A549 (cell line): Measurements from ENCODE around the gene CSN3.

Experiments used
- ESRRA ChIP-seq: fragments of 150-350 bp; IDR thresholded peaks from 2 replicates; pipeline ENCODE4 v1.6.1; 2014; ENCODE audit warnings: mild to moderate bottlenecking, low read length, borderline replicate concordance
- FOXS1 ChIP-seq: fragments of 250-450 bp; sonication (Bioruptor Pico); IDR thresholded peaks from 2 replicates; pipeline ENCODE4 v1.5.0; 2020; ENCODE audit warnings: mild to moderate bottlenecking, moderate library complexity
- HDAC2 ChIP-seq: fragments of 200-600 bp; sonication (generic); IDR thresholded peaks from 2 replicates; pipeline ENCODE4 v1.6.1; 2016
- JUN ChIP-seq, 2 experiments: fragments of >200 bp; sonication (Bioruptor Twin); formaldehyde crosslinking; IDR thresholded peaks; 2 replicates in 1 of 2; 3 replicates in 1 of 2; pipeline ENCODE4 v1.6.1; 2016 to 2017
- MAFK ChIP-seq: fragments of 450-650 bp; IDR thresholded peaks from 2 replicates; pipeline ENCODE4 v1.6.1; 2014; ENCODE audit not compliant: partially characterized antibody
- POLR2A ChIP-seq: IDR thresholded peaks from 2 replicates; pipeline ENCODE4 v1.6.1; 2012; ENCODE audit warnings: mild to moderate bottlenecking, low read length
- POLR2AphosphoS2 ChIP-seq: conservative IDR thresholded peaks from 2 replicates; pipeline ENCODE4 v1.6.1; 2012; ENCODE audit warnings: low read length, improper control_type of control experiment, inconsistent platforms
- RARB ChIP-seq: fragments of 250-450 bp; sonication (Bioruptor Pico); IDR thresholded peaks from 2 replicates; pipeline ENCODE4 v1.8.0; 2021; ENCODE audit warnings: mild to moderate bottlenecking, moderate library complexity
- RNF2 ChIP-seq: fragments of 200-600 bp; sonication (generic); IDR thresholded peaks from 2 replicates; pipeline ENCODE4 v1.6.1; 2016; ENCODE audit warnings: low read depth, mild to moderate bottlenecking, antibody characterized with exemption, moderate library complexity, borderline replicate concordance
- TF ChIP-seq, protein P1 (sequence below): fragments of 200-600 bp; sonication (generic); IDR thresholded peaks from 2 replicates; pipeline ENCODE4 v1.6.1; 2016; ENCODE audit warnings: antibody characterized with exemption, mild to moderate bottlenecking, moderate library complexity
- TF ChIP-seq, protein P2 (sequence below): fragments of >200 bp; sonication (Bioruptor Twin); formaldehyde crosslinking; IDR thresholded peaks from 3 replicates; pipeline ENCODE4 v1.5.1; 2016

DNA sequence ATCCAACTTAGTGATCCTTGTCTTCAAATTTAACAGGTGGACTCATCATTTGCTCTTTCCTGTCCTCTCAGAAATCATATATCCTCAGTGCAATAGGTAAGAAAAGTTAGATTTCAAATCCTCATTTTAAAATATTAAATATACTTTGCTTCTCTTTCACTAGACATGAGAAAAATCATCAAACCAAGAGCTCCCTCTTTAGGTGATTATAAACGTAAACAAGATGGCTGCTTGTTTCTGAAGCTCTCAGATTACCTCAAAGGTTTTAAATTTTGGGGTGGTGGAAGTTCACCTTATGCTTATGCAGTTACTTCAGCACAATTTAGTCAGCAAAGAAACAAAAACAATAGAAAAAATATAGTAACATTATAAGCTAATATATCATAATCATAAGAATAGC is 27.3 kb downstream of the CSN3 start:
- TF ChIP-seq, protein P1, sequence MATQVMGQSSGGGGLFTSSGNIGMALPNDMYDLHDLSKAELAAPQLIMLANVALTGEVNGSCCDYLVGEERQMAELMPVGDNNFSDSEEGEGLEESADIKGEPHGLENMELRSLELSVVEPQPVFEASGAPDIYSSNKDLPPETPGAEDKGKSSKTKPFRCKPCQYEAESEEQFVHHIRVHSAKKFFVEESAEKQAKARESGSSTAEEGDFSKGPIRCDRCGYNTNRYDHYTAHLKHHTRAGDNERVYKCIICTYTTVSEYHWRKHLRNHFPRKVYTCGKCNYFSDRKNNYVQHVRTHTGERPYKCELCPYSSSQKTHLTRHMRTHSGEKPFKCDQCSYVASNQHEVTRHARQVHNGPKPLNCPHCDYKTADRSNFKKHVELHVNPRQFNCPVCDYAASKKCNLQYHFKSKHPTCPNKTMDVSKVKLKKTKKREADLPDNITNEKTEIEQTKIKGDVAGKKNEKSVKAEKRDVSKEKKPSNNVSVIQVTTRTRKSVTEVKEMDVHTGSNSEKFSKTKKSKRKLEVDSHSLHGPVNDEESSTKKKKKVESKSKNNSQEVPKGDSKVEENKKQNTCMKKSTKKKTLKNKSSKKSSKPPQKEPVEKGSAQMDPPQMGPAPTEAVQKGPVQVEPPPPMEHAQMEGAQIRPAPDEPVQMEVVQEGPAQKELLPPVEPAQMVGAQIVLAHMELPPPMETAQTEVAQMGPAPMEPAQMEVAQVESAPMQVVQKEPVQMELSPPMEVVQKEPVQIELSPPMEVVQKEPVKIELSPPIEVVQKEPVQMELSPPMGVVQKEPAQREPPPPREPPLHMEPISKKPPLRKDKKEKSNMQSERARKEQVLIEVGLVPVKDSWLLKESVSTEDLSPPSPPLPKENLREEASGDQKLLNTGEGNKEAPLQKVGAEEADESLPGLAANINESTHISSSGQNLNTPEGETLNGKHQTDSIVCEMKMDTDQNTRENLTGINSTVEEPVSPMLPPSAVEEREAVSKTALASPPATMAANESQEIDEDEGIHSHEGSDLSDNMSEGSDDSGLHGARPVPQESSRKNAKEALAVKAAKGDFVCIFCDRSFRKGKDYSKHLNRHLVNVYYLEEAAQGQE = no peak
- TF ChIP-seq POLR2A (no peak), ESRRA (no peak), POLR2AphosphoS2 (no peak), HDAC2 (no peak), RARB (no peak), RNF2 (no peak), MAFK (no peak), FOXS1 (CRISPR knock-in tag) (no peak), JUN (IDR thresholded peaks at IDR 0.05) (no peak)
- TF ChIP-seq, protein P2, sequence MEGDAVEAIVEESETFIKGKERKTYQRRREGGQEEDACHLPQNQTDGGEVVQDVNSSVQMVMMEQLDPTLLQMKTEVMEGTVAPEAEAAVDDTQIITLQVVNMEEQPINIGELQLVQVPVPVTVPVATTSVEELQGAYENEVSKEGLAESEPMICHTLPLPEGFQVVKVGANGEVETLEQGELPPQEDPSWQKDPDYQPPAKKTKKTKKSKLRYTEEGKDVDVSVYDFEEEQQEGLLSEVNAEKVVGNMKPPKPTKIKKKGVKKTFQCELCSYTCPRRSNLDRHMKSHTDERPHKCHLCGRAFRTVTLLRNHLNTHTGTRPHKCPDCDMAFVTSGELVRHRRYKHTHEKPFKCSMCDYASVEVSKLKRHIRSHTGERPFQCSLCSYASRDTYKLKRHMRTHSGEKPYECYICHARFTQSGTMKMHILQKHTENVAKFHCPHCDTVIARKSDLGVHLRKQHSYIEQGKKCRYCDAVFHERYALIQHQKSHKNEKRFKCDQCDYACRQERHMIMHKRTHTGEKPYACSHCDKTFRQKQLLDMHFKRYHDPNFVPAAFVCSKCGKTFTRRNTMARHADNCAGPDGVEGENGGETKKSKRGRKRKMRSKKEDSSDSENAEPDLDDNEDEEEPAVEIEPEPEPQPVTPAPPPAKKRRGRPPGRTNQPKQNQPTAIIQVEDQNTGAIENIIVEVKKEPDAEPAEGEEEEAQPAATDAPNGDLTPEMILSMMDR = 0 out of 3 replicates have a peak, but pooled peaks have one; percentile 11
